A673 (cell line): ENCODE measurements around the gene HDAC7. TPM values are rescaled to one million over a fixed set of nuclear protein-coding genes. Genes with fewer than 3 reads are reported as not detected.

Source experiments
- BruUV-seq: library from RNA; stranded (reverse); fragments of 400-500 nt; replicated peaks from 2 replicates; lab custom pipeline; 2021; lab: Mats Ljungman, UMichigan
- CTCF ChIA-PET: fragments of 300-600 bp; sonication (Branson Sonifier 250); formaldehyde crosslinking; loops from one replicate; lab custom pipeline; 2022; ENCODE audit warnings: antibody characterized with exemption; lab: Charles Lee
- POLR2A ChIA-PET: fragments of 300-600 bp; sonication (Branson Sonifier 250); formaldehyde crosslinking; loops from one replicate; lab custom pipeline; 2022; ENCODE audit warnings: antibody characterized with exemption; ENCODE audit not compliant: low non-redundant PET; lab: Charles Lee
- DNase-seq: peaks from one replicate; pipeline ENCODE4 v3.0.0-alpha.2; 2015; ENCODE audit warnings: low spot score
- H3K27ac ChIP-seq: fragments of 200-600 bp; sonication (generic); 2 replicates; pipeline ENCODE4 v1.5.1; 2016; ENCODE audit warnings: mixed run types, low read depth, mild to moderate bottlenecking, mixed read lengths, antibody characterized with exemption, low read length; ENCODE audit not compliant: poor library complexity, severe bottlenecking
- H3K27me3 ChIP-seq: fragments of 200-600 bp; sonication (generic); replicated peaks from 2 replicates; pipeline ENCODE4 v1.6.1; 2017; ENCODE audit warnings: mixed run types, low read depth, mild to moderate bottlenecking, mixed read lengths, antibody characterized with exemption, low read length; ENCODE audit not compliant: insufficient read depth, poor library complexity
- H3K36me3 ChIP-seq: fragments of 200-600 bp; sonication (generic); 2 replicates; pipeline ENCODE4 v1.6.1; 2016; ENCODE audit warnings: mixed run types, mild to moderate bottlenecking, mixed read lengths, antibody characterized with exemption, low read length; ENCODE audit not compliant: insufficient read depth, poor library complexity, severe bottlenecking
- H3K4me1 ChIP-seq: fragments of 200-600 bp; sonication (generic); 2 replicates; pipeline ENCODE4 v1.6.1; 2017; ENCODE audit warnings: mixed run types, mild to moderate bottlenecking, mixed read lengths, antibody characterized with exemption, low read length; ENCODE audit not compliant: insufficient read depth, poor library complexity, severe bottlenecking
- H3K4me3 ChIP-seq: fragments of 200-600 bp; sonication (generic); 2 replicates; pipeline ENCODE4 v1.5.1; 2016; ENCODE audit warnings: low read depth, mixed run types, mild to moderate bottlenecking, mixed read lengths, low read length; ENCODE audit not compliant: poor library complexity, severe bottlenecking
- H3K9me3 ChIP-seq: fragments of 200-600 bp; sonication (generic); 2 replicates; pipeline ENCODE4 v1.6.1; 2016; ENCODE audit warnings: mixed run types, low read depth, mild to moderate bottlenecking, mixed read lengths, antibody characterized with exemption, low read length; ENCODE audit not compliant: poor library complexity, severe bottlenecking
- EZH2 ChIP-seq: fragments of 200-600 bp; sonication (generic); IDR thresholded peaks from 2 replicates; pipeline ENCODE4 v1.6.1; 2017; ENCODE audit warnings: borderline replicate concordance, low read depth, mild to moderate bottlenecking, mixed read lengths, antibody characterized with exemption, low read length; ENCODE audit not compliant: poor library complexity, severe bottlenecking
- intact Hi-C: fragments of 100-400 bp; cut with micrococcal nuclease; formaldehyde crosslinking; loops from one replicate; pipeline ENCODE4 v1.10.0; 2022; ENCODE audit not compliant: unreplicated experiment
- total RNA-seq: library from RNA; stranded (reverse); gene quantifications from 2 replicates; pipeline ENCODE4 v1.2.3, GENCODE V29; 2021
- TF ChIP-seq, protein P1 (sequence below): fragments of 300-800, 200-600 bp; sonication (generic); conservative IDR thresholded peaks from 2 replicates; pipeline ENCODE4 v1.5.1; 2017; ENCODE audit warnings: low read depth, mild to moderate bottlenecking, antibody characterized with exemption, low read length, moderate library complexity, mixed read lengths

HDAC7 gene
- total RNA-seq, 1 experiment from 2014 or later: 58.9 TPM

DNA sequence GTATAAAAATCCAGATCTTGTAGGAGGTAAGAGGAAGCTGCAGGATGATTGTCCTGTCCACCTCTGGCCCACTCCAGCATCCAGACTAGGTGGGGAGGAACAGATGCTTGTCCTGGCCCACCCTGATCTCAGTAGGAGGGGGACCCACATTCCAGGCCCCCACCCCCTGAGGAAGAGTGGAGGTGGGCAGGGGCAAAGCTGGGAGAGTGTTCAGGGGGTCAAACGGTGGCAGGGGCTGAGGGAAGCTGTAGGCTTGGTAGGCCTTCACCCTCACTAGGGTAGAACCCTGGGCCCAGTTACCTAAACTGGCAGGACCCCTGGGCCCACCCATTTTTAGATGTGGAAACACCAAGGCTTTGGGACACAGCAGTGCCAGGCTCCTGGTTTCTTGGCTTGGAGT is 42.6 kb downstream of the HDAC7 start:
- H3K4me1 ChIP-seq: peaks cover 40% of the 10 kb centered on the region
- TF ChIP-seq, protein P1, sequence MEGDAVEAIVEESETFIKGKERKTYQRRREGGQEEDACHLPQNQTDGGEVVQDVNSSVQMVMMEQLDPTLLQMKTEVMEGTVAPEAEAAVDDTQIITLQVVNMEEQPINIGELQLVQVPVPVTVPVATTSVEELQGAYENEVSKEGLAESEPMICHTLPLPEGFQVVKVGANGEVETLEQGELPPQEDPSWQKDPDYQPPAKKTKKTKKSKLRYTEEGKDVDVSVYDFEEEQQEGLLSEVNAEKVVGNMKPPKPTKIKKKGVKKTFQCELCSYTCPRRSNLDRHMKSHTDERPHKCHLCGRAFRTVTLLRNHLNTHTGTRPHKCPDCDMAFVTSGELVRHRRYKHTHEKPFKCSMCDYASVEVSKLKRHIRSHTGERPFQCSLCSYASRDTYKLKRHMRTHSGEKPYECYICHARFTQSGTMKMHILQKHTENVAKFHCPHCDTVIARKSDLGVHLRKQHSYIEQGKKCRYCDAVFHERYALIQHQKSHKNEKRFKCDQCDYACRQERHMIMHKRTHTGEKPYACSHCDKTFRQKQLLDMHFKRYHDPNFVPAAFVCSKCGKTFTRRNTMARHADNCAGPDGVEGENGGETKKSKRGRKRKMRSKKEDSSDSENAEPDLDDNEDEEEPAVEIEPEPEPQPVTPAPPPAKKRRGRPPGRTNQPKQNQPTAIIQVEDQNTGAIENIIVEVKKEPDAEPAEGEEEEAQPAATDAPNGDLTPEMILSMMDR: no peak
- no peak for TF ChIP-seq EZH2
- ChIA-PET POLR2A (no interaction called here), CTCF (interaction anchor here (1.3 kb wide), 1 partner anchor 36 kb away, joined by 3 read pairs; no protein-coding TSS in a partner anchor)
- H3K27me3 ChIP-seq: no peaks in the 10 kb centered on the region
- H3K36me3 ChIP-seq: peaks cover 11% of the 10 kb centered on the region
- peak overlapping the region; percentile 74 for H3K27ac ChIP-seq
- no peak overlapping the region for H3K4me3 ChIP-seq
- no peaks in the 10 kb centered on the region for H3K9me3 ChIP-seq
- intact Hi-C loops: loop anchor here (5.0 kb wide), 2 partner anchors 35 to 125 kb away; no protein-coding TSS in a partner anchor
- no TSS peak for BruUV-seq
- no peak for DNase-seq

GRCh38 chr12:47776471-47777143 is 43.1 kb downstream of the HDAC7 start:
- no peak for DNase-seq
- POLR2A ChIA-PET: interaction anchor here (0.6 kb wide), 1 partner anchor 40 kb away, joined by 3 read pairs; no protein-coding TSS in a partner anchor
- H3K27ac ChIP-seq: peak overlapping the region; percentile 74
- CTCF ChIA-PET: interaction anchor here (0.9 to 1.3 kb wide), 2 partner anchors 35 to 71 kb away, joined by 3 read pairs; partner anchors contain the start of gene RPAP3
- H3K9me3 ChIP-seq: no peaks in the 10 kb centered on the region
- peaks cover 40% of the 10 kb centered on the region for H3K4me1 ChIP-seq
- H3K4me3 ChIP-seq: no peak overlapping the region
- H3K36me3 ChIP-seq: peaks cover 6% of the 10 kb centered on the region
- TF ChIP-seq, protein P1: no peak
- TF ChIP-seq EZH2: no peak
- intact Hi-C loops: loop anchor here (5.0 kb wide), 2 partner anchors 34 to 124 kb away; no protein-coding TSS in a partner anchor
- no TSS peak for BruUV-seq
- no peaks in the 10 kb centered on the region for H3K27me3 ChIP-seq

GRCh38 chr12:47775100-47775911 is 44.4 kb downstream of the HDAC7 start:
- TF ChIP-seq, protein P1: no peak
- no peak for TF ChIP-seq EZH2
- peaks cover 45% of the 10 kb centered on the region for H3K4me1 ChIP-seq
- intact Hi-C loops: loop anchor here (5.0 kb wide), 2 partner anchors 33 to 123 kb away; no protein-coding TSS in a partner anchor
- BruUV-seq: no TSS peak
- no peaks in the 10 kb centered on the region for H3K9me3 ChIP-seq
- POLR2A ChIA-PET: no interaction called here
- peak overlapping the region; percentile 74 for H3K27ac ChIP-seq
- peaks cover 4% of the 10 kb centered on the region for H3K36me3 ChIP-seq
- H3K4me3 ChIP-seq: no peak overlapping the region
- CTCF ChIA-PET: interaction anchor here (0.7 to 0.9 kb wide), 2 partner anchors 20 to 69 kb away, joined by 3 read pairs; partner anchors contain the start of gene RPAP3
- H3K27me3 ChIP-seq: no peaks in the 10 kb centered on the region
- peak; percentile 46 for DNase-seq
